Measurements from ENCODE around the gene PRKCH. TPM values are rescaled to one million over a fixed set of nuclear protein-coding genes. Genes with fewer than 3 reads are reported as not detected.

The PRKCH gene
- total and polyA plus RNA-seq, 3 donors from 2014 or later = 15.0 to 26.8 (median 25.4) TPM

DNA sequence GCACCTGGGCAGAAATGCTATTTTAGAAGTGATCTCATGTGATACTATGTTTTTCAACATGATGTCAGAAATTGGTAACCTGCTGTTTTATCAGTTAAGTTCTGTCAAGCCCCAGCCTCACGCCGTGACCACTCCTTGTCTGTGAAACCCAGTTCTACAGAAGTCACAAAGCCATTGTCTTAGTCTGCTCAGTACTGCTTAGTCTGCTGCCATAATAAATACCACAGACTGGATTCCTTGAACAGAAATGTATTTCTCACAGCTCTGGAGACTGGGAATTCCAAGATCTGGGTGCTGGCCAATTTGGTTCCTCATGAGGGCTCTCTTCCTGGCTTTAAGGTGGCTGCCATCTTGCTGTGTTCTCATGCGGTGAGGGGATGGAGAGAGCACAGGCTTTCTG, 176.9 kb downstream of the PRKCH start:
- Histone ChIP-seq H3K4me1 (peaks cover 13% of the 10 kb centered on the region), H3K27me3 (no peaks in the 10 kb centered on the region), H3K36me3 (ENCODE audit: low read depth, missing control alignments) (no peaks in the 10 kb centered on the region), H3K27ac (no peak overlapping the region), H3K4me3 (no peak overlapping the region), H3K9me3 (no peaks in the 10 kb centered on the region)
- WGBS, 2 donors = 25 to 31% methylated on average over 3 of the region's 3 CpGs
- no peak for TF ChIP-seq POLR2A (IDR thresholded peaks at IDR 0.05)
- TF ChIP-seq, protein P1, sequence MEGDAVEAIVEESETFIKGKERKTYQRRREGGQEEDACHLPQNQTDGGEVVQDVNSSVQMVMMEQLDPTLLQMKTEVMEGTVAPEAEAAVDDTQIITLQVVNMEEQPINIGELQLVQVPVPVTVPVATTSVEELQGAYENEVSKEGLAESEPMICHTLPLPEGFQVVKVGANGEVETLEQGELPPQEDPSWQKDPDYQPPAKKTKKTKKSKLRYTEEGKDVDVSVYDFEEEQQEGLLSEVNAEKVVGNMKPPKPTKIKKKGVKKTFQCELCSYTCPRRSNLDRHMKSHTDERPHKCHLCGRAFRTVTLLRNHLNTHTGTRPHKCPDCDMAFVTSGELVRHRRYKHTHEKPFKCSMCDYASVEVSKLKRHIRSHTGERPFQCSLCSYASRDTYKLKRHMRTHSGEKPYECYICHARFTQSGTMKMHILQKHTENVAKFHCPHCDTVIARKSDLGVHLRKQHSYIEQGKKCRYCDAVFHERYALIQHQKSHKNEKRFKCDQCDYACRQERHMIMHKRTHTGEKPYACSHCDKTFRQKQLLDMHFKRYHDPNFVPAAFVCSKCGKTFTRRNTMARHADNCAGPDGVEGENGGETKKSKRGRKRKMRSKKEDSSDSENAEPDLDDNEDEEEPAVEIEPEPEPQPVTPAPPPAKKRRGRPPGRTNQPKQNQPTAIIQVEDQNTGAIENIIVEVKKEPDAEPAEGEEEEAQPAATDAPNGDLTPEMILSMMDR (IDR thresholded peaks at IDR 0.05) = no peak
- intact Hi-C loops (cut with DNase I; ENCODE audit: low total_unique reads) = no loop called here
- no peak for DNase-seq

DNA sequence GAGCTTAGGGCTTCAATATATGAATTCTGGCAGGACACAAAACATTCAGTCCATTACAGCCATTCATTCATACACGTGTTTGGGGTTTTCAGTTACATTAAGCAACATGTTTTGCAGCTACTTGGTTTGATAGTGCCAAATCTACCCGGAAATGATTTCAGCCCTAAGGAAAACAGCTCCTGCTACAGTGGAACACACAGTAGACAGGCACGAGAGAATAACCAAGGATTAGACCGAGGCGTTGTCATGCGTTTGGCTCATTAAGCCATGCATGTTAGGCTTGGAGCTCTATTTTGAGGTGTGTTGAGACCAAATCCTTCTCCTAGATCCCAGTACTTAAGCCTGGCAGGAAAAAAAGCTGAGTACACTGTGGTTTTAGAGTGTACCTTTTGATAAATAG, 177.4 kb downstream of the PRKCH start:
- 47 to 54% methylated on average over 6 of the region's 6 CpGs for WGBS, 2 donors

DNA sequence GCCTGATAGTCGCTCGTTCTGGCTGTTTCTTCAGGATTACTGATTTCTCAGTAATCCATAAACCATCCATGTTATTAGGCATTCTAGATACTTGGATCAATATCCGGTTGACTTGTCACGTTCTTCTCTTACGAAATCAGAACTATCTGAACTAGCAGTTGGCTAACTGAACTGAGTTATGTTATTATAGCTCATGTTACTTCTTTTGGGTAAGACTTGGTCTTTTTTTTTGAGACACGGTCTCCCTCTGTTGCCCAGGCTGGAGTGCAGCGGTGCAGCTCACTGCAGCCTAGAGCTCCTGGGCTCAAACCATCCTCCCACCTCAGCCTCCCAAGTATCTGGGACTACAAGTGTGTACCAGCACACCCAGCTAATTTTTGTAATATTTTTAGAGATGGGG, 178.6 kb downstream of the PRKCH start:
- H3K4me3 ChIP-seq = no peak overlapping the region
- WGBS, 2 donors = 93 to 99% methylated on average over 7 of the region's 7 CpGs
- H3K36me3 ChIP-seq (ENCODE audit: low read depth, missing control alignments) = no peaks in the 10 kb centered on the region
- H3K4me1 ChIP-seq = peaks cover 16% of the 10 kb centered on the region
- no peak overlapping the region for H3K27ac ChIP-seq
- H3K9me3 ChIP-seq = no peaks in the 10 kb centered on the region
- no peak for DNase-seq
- intact Hi-C loops (cut with DNase I; ENCODE audit: low total_unique reads) = no loop called here
- no peaks in the 10 kb centered on the region for H3K27me3 ChIP-seq
- TF ChIP-seq POLR2A (IDR thresholded peaks at IDR 0.05) = no peak
- TF ChIP-seq, protein P1 (IDR thresholded peaks at IDR 0.05) = no peak

More for the DNA sequence above, 177.4 kb downstream of the PRKCH start:
- Histone ChIP-seq H3K27me3 (no peaks in the 10 kb centered on the region), H3K4me3 (no peak overlapping the region), H3K27ac (no peak overlapping the region), H3K9me3 (no peaks in the 10 kb centered on the region), H3K4me1 (peaks cover 16% of the 10 kb centered on the region), H3K36me3 (ENCODE audit: low read depth, missing control alignments) (no peaks in the 10 kb centered on the region)
- TF ChIP-seq, protein P1 (IDR thresholded peaks at IDR 0.05) = no peak
- TF ChIP-seq POLR2A (IDR thresholded peaks at IDR 0.05) = no peak
- no peak for DNase-seq
- intact Hi-C loops (cut with DNase I; ENCODE audit: low total_unique reads) = no loop called here

DNA sequence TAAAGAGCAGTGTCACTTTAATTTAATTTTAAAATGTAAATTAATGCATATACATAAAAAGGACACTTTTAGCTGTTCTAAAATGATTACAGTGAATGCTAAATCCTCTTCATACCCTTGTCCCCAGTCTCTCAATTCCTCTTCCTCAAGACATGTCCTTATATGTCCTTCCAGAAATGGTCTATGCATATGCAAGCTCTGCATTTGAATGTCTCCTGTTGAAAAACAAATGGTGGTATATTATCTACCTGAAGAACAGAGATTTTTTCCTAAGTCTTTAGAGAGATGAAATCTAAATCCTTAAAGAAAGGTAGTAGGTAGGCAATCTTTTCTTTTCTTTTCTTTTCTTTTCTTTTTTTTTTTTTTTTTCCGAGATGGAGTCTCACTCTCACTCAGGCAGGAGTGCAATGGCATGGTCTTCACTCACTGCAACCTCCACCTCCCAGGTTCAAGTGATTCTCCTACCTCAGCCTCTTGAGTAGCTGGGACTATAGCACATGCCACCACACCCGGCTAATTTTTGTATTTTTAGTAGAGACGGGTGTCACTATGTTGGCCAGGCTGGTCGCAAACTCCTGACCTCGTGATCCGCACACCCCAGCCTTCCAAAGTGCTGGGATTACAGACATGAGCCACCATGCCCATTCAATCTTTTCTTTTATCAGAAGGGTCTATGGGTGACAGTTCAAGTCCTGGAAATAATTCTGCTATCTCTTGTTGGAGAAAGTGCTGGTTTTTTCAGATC, 180.5 kb downstream of the PRKCH start:
- peaks cover 16% of the 10 kb centered on the region for H3K4me1 ChIP-seq
- intact Hi-C loops (cut with DNase I; ENCODE audit: low total_unique reads) = no loop called here
- TF ChIP-seq POLR2A (IDR thresholded peaks at IDR 0.05) = no peak
- TF ChIP-seq, protein P1 (IDR thresholded peaks at IDR 0.05) = no peak
- no peaks in the 10 kb centered on the region for H3K27me3 ChIP-seq
- H3K36me3 ChIP-seq (ENCODE audit: low read depth, missing control alignments) = no peaks in the 10 kb centered on the region
- WGBS, 2 donors = 90 to 92% methylated on average over 6 of the region's 6 CpGs
- H3K27ac ChIP-seq = no peak overlapping the region
- no peak for DNase-seq
- no peak overlapping the region for H3K4me3 ChIP-seq
- H3K9me3 ChIP-seq = no peaks in the 10 kb centered on the region
